ENCODE measurements around the gene INCA1. TPM values are rescaled to one million over a fixed set of nuclear protein-coding genes. Genes with fewer than 3 reads are reported as not detected.

INCA1 gene
- total RNA-seq, 1 experiment from 2014 or later: 1.3 TPM

- Histone ChIP-seq H3K23ac (ENCODE audit: insufficient read length, low read depth, low read length) (no peak overlapping the region), H3K4me1 (ENCODE audit: insufficient read depth, low read length) (peaks cover 3% of the 10 kb centered on the region; the same call in 1 of the 2 replicates), H3K79me2 (ENCODE audit: insufficient read depth, low read length) (no peaks in the 10 kb centered on the region; the same call in 1 of the 2 replicates), H2AK5ac (ENCODE audit: insufficient read length, low read length) (no peak overlapping the region), H3K14ac (ENCODE audit: insufficient read depth, low read length) (no peak overlapping the region), H3K79me1 (ENCODE audit: insufficient read depth, low read depth, low read length, poor library complexity, severe bottlenecking) (no peaks in the 10 kb centered on the region), H3K18ac (ENCODE audit: insufficient read length, low read depth, low read length) (no peak overlapping the region), H3K23me2 (ENCODE audit: insufficient read length, low read depth, low read length, poor library complexity, severe bottlenecking) (no peaks in the 10 kb centered on the region), H4K91ac (ENCODE audit: insufficient read length, low read depth, low read length) (no peak overlapping the region), H3K27ac (ENCODE audit: insufficient read length, low read depth, low read length) (no peak overlapping the region), H2BK120ac (ENCODE audit: low read depth, low read length, poor library complexity, severe bottlenecking) (no peak overlapping the region), H2BK20ac (ENCODE audit: low read depth, low read length, poor library complexity, severe bottlenecking) (no peak overlapping the region), H2BK5ac (ENCODE audit: insufficient read length, low read length) (no peak overlapping the region), H3K56ac (ENCODE audit: insufficient read length, low read depth, low read length) (no peak overlapping the region), H3K9me3 (ENCODE audit: control insufficient read depth, low read depth, low read length) (no peaks in the 10 kb centered on the region), H3K9ac (ENCODE audit: extremely low read depth, insufficient read length, low read length) (no peak overlapping the region), H4K5ac (ENCODE audit: insufficient read length, low read depth, low read length) (no peak overlapping the region), H2AFZ (ENCODE audit: low read length) (no peak overlapping the region), H3K4me2 (ENCODE audit: insufficient read depth, insufficient read length, low read length) (no peak overlapping the region), H2BK12ac (ENCODE audit: insufficient read length, low read depth, low read length) (no peak overlapping the region), H3K27me3 (ENCODE audit: insufficient read depth, low read length) (no peaks in the 10 kb centered on the region), H4K20me1 (ENCODE audit: control insufficient read depth, insufficient read depth, insufficient read length) (no peaks in the 10 kb centered on the region), H4K8ac (replicated peaks; ENCODE audit: insufficient read length, low read depth, low read length) (no peak overlapping the region), H3T11ph (ENCODE audit: low read length) (no peak overlapping the region), H2BK15ac (ENCODE audit: low read depth, low read length) (no peak overlapping the region), H3K4ac (ENCODE audit: low read depth, low read length) (no peak overlapping the region)
- DNase-seq: peak; percentile 86
- Mint-ChIP-seq H3K27ac (no peak overlapping the region), H3K36me3 (ENCODE audit: insufficient read depth in 1 of 3, low read depth in 3 of 3) (peaks cover 9 to 28% (median 22%) of the 10 kb centered on the region in 3 experiments; a peak in 6 of 7 replicates), H3K9me3 (no peaks in the 10 kb centered on the region), H3K4me3 (no peak overlapping the region), H3K4me1 (peaks cover 28 to 29% of the 10 kb centered on the region in 2 experiments), H3K27me3 (ENCODE audit: low read depth) (no peaks in the 10 kb centered on the region; the same call in 1 of the 2 replicates)
- peak; percentile 71 for TF ChIP-seq CTCF (conservative IDR thresholded peaks at IDR 0.05)
- WGBS (ENCODE audit: extremely low coverage, insufficient read length, low lambda C conversion rate): no CpG with 5 or more reads among the region's 10 CpGs
Measured at GRCh38 chr17:4956493-4957061, 40.7 kb downstream of the INCA1 start.

Data from H9 (cell line).